GM12878 (cell line): ENCODE results near the gene FAM20A. TPM values are rescaled to one million over a fixed set of nuclear protein-coding genes. Genes with fewer than 3 reads are reported as not detected.

Source experiments
- ATAC-seq: fragments of 200-7000 bp; cut with Tn5 transposase; 3 replicates; pipeline ENCODE4 v1.9.1; 2020; ENCODE audit warnings: mild to moderate bottlenecking, moderate library complexity
- BruUV-seq: library from RNA; stranded (reverse); fragments of 400-500 nt; replicated peaks from 2 replicates; lab custom pipeline; 2021; lab: Mats Ljungman, UMichigan
- CTCF ChIA-PET: fragments of 300-600 bp; sonication (Branson Sonifier 250); formaldehyde crosslinking; extraction: SDS; loops from one replicate; lab custom pipeline; 2021; ENCODE audit warnings: inconsistent platforms; lab: Yijun Ruan, JAX
- POLR2A ChIA-PET: fragments of 350-600 bp; formaldehyde crosslinking; extraction: SDS; loops from one replicate; lab custom pipeline; 2021; ENCODE audit warnings: inconsistent platforms; lab: Charles Lee
- RAD21 ChIA-PET: fragments of 300-600 bp; sonication (Branson Sonifier 250); formaldehyde crosslinking; loops from one replicate; lab custom pipeline; 2023; ENCODE audit warnings: antibody characterized with exemption; ENCODE audit not compliant: unreplicated experiment; lab: Charles Lee
- SMC1A ChIA-PET: fragments of 300-600 bp; sonication (Branson Sonifier 250); formaldehyde crosslinking; loops from one replicate; lab custom pipeline; 2023; ENCODE audit not compliant: unreplicated experiment, uncharacterized antibody; lab: Charles Lee
- DNase-seq: peaks from one replicate; pipeline ENCODE4 v3.0.0-alpha.2; 2011; ENCODE audit warnings: low read depth, low spot score
- FAIRE-seq: peaks from 3 replicates; lab custom pipeline; 2011; peaks lifted over from hg19 to GRCh38; lab: Jason Lieb, UNC
- H2AFZ ChIP-seq: 2 replicates; pipeline ENCODE4 v1.6.0; 2011; ENCODE audit warnings: low read depth, low read length, control low read depth; ENCODE audit not compliant: control insufficient read depth
- H3K27ac ChIP-seq: 2 replicates; pipeline ENCODE4 v1.5.1; 2011; ENCODE audit warnings: control low read depth; ENCODE audit not compliant: control insufficient read depth, insufficient read depth
- H3K27me3 ChIP-seq, 2 experiments: replicated peaks in 1 of 2; 2 replicates each; pipeline versions ENCODE4 v1.6.0 to v1.6.1; 2011; ENCODE audit warnings: low read length in 1 of 2; ENCODE audit not compliant: control insufficient read depth in 2 of 2, insufficient read depth in 2 of 2
- H3K36me3 ChIP-seq, 2 experiments: 2 replicates each; pipeline ENCODE4 v1.5.1; 2011; ENCODE audit warnings: low read length in 1 of 2; ENCODE audit not compliant: control insufficient read depth in 2 of 2, insufficient read depth in 2 of 2
- H3K4me1 ChIP-seq: 2 replicates; pipeline ENCODE4 v1.6.1; 2011; ENCODE audit warnings: mild to moderate bottlenecking, low read length, moderate library complexity, mixed read lengths; ENCODE audit not compliant: control insufficient read depth, insufficient read depth
- H3K4me2 ChIP-seq: 2 replicates; pipeline ENCODE4 v1.6.0; 2011; ENCODE audit warnings: control low read depth; ENCODE audit not compliant: control insufficient read depth, insufficient read depth
- H3K4me3 ChIP-seq: fragments of 200-600 bp; sonication (generic); 2 replicates; pipeline ENCODE4 v1.5.1; 2016
- H3K79me2 ChIP-seq: 2 replicates; pipeline ENCODE4 v1.6.0; 2011; ENCODE audit warnings: low read length; ENCODE audit not compliant: control insufficient read depth, insufficient read depth
- H3K9ac ChIP-seq: 2 replicates; pipeline ENCODE4 v1.8.0; 2011; ENCODE audit warnings: low read length, control low read depth, mixed read lengths; ENCODE audit not compliant: control insufficient read depth, insufficient read depth
- H3K9me3 ChIP-seq: replicated peaks from 3 replicates; pipeline ENCODE4 v1.5.1; 2011; ENCODE audit warnings: mild to moderate bottlenecking, low read length; ENCODE audit not compliant: control insufficient read depth, insufficient read depth
- H4K20me1 ChIP-seq: 2 replicates; pipeline ENCODE4 v1.6.0; 2011; ENCODE audit not compliant: control insufficient read depth, insufficient read depth
- ELK1 ChIP-seq: IDR thresholded peaks from 2 replicates; pipeline ENCODE4 v1.6.1; 2012; ENCODE audit warnings: low read depth, low read length, improper control_type of control experiment
- MTA2 ChIP-seq: fragments of 450-650 bp; IDR thresholded peaks from 2 replicates; pipeline ENCODE4 v1.6.1; 2016; ENCODE audit warnings: low read depth, mild to moderate bottlenecking, moderate library complexity
- PML ChIP-seq: IDR thresholded peaks from 2 replicates; pipeline ENCODE4 v1.6.1; 2012; ENCODE audit warnings: low read length, inconsistent platforms
- RELB ChIP-seq: fragments of 450-650 bp; IDR thresholded peaks from 2 replicates; pipeline ENCODE4 v1.6.1; 2017; ENCODE audit warnings: low read depth, mild to moderate bottlenecking, moderate library complexity
- RUNX3 ChIP-seq: IDR thresholded peaks from 2 replicates; pipeline ENCODE4 v1.6.1; 2012; ENCODE audit warnings: low read length, inconsistent platforms
- TCF7 ChIP-seq: IDR thresholded peaks from 2 replicates; pipeline ENCODE4 v1.6.1; 2014; ENCODE audit warnings: antibody characterized with exemption, borderline replicate concordance
- ZNF687 ChIP-seq: fragments of 450-650 bp; IDR thresholded peaks from 2 replicates; pipeline ENCODE4 v1.6.1; 2017; ENCODE audit warnings: mild to moderate bottlenecking, moderate library complexity
- WGBS: methylation state at CpG from one replicate; pipeline ENCODE4 v1.1.6; 2016; ENCODE audit warnings: low lambda C conversion rate; ENCODE audit not compliant: insufficient replicate concordance, insufficient coverage; ENCODE audit errors: missing lambda C conversion rate; 5-methylcytosine and 5-hydroxymethylcytosine counted together
- in situ Hi-C: fragments of 300-500 bp; cut with MboI; formaldehyde crosslinking; loops from 9 replicates; pipeline ENCODE4 v1.14.3; 2018; ENCODE audit warnings: mixed read lengths
- intact Hi-C: fragments of 100-400 bp; cut with micrococcal nuclease; formaldehyde crosslinking; loops from one replicate; pipeline ENCODE4 v1.14.2; 2022; ENCODE audit not compliant: unreplicated experiment
- polyA plus RNA-seq, 11 experiments: library from polyadenylated mRNA; depleted of rRNA in 4 of 11; unstranded in 6 of 11; stranded (reverse) in 5 of 11; fragments of >200 nt; fragmentation: Nextera tagmentation in 4 of 11; fragmentation: Illumina TruSeq in 1 of 11; extraction: Ambion mirVana in 4 of 11; extraction: Trizol in 1 of 11; gene quantifications; 1 replicate in 1 of 11; 2 replicates in 10 of 11; pipeline versions ENCODE4 v1.2.1 to v1.2.3, GENCODE V29; 2011 to 2016; ENCODE audit warnings: inconsistent platforms in 2 of 11, missing spikeins in 2 of 11, low read depth in 1 of 11
- total RNA-seq, 4 experiments: library from RNA; depleted of rRNA in 3 of 4; stranded (reverse); fragments of >200 nt in 3 of 4; fragmentation: Illumina TruSeq in 1 of 4; extraction: Trizol in 1 of 4; gene quantifications; 2 replicates each; pipeline versions ENCODE4 v1.2.1 to v1.2.3, GENCODE V29; 2013 to 2021

FAM20A gene
- total and polyA plus RNA-seq, 10 of the 15 experiments (the other 5 are each of a cell fraction or from before 2014, with no cell fraction given), result 0.13 TPM; not detected in 9

DNA sequence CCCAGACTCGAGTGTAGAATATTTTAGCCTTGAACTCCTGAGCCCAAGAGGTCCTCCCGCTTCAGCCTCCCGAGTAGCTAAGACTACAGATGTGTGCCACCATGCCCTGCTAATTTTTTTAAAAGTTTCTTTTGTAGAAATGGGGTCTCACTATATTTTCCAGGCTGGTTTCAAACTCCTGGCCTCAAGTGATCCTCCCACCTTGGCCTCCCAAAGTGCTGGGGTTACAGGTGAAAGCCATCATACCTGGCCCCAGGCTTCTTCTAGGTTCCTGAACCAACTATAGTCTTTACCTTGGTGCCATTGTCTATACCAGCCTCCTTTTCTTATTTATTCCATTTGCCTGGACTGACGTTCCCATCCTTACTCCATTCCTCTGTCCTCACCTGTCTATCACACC, 106.1 kb downstream of the FAM20A start:
- no peak for FAIRE-seq
- no peak for ATAC-seq
- Histone ChIP-seq H3K27ac (no peak overlapping the region), H3K4me1 (peaks cover 41% of the 10 kb centered on the region), H3K4me2 (no peak overlapping the region), H3K9ac (no peak overlapping the region), H2AFZ (no peak overlapping the region), H3K9me3 (no peaks in the 10 kb centered on the region; the same call in 2 of the 3 replicates), H3K27me3 (no peaks in the 10 kb centered on the region), H4K20me1 (no peaks in the 10 kb centered on the region), H3K4me3 (no peak overlapping the region), H3K79me2 (no peaks in the 10 kb centered on the region), H3K36me3 (no peaks in the 10 kb centered on the region)
- CTCF ChIA-PET, result interaction anchor here (1.6 to 6.2 kb wide), 2 partner anchors 28 to 119 kb away, joined by 3 to 59 read pairs; no protein-coding TSS in a partner anchor
- intact Hi-C loops, result no loop called here
- in situ Hi-C loops, result no loop called here
- no TSS peak for BruUV-seq
- SMC1A ChIA-PET, result interaction anchor here (0.6 to 3.9 kb wide), 2 partner anchors 32 to 119 kb away, joined by 3 to 15 read pairs; no protein-coding TSS in a partner anchor
- TF ChIP-seq TCF7, result no peak
- TF ChIP-seq RUNX3, result no peak
- no peak for TF ChIP-seq ELK1
- no peak for TF ChIP-seq MTA2
- TF ChIP-seq RELB, result no peak
- TF ChIP-seq ZNF687, result no peak
- TF ChIP-seq PML, result no peak
- DNase-seq, result no peak
- RAD21 ChIA-PET, result no interaction called here
- WGBS, result 85% methylated on average over 4 of the region's 4 CpGs
- POLR2A ChIA-PET, result no interaction called here
